H9 (cell line): Measurements from ENCODE around the gene SPEG. TPM values are rescaled to one million over a fixed set of nuclear protein-coding genes. Genes with fewer than 3 reads are reported as not detected.

Experiments
- DNase-seq: peaks from one replicate; pipeline ENCODE4 v3.0.0-alpha.2; 2017
- H2AFZ ChIP-seq: one replicate; pipeline ENCODE4 v1.6.1; 2013; ENCODE audit warnings: mild to moderate bottlenecking, low read length, control low read depth, moderate library complexity
- H2AK5ac ChIP-seq: 2 replicates; pipeline ENCODE4 v1.6.1; 2013; ENCODE audit warnings: low read length, control low read depth, mixed read lengths; ENCODE audit not compliant: insufficient read length
- H2BK120ac ChIP-seq: one replicate; pipeline ENCODE4 v1.6.1; 2013; ENCODE audit warnings: low read depth, mild to moderate bottlenecking, low read length, control low read depth, inconsistent platforms; ENCODE audit not compliant: poor library complexity, severe bottlenecking
- H2BK12ac ChIP-seq: 2 replicates; pipeline ENCODE4 v1.6.1; 2013; ENCODE audit warnings: low read length, control low read depth, mixed read lengths, low read depth; ENCODE audit not compliant: insufficient read length
- H2BK15ac ChIP-seq: 2 replicates; pipeline ENCODE4 v1.6.1; 2013; ENCODE audit warnings: low read depth, low read length, control low read depth
- H2BK20ac ChIP-seq: one replicate; pipeline ENCODE4 v1.6.1; 2013; ENCODE audit warnings: low read depth, mild to moderate bottlenecking, low read length, control low read depth, inconsistent platforms; ENCODE audit not compliant: poor library complexity, severe bottlenecking
- H2BK5ac ChIP-seq: 2 replicates; pipeline ENCODE4 v1.6.1; 2013; ENCODE audit warnings: low read length, control low read depth, mixed read lengths; ENCODE audit not compliant: insufficient read length
- H3K14ac ChIP-seq: 2 replicates; pipeline ENCODE4 v1.6.1; 2013; ENCODE audit warnings: low read length, control low read depth; ENCODE audit not compliant: insufficient read depth
- H3K18ac ChIP-seq: 2 replicates; pipeline ENCODE4 v1.6.1; 2013; ENCODE audit warnings: low read depth, mild to moderate bottlenecking, mixed read lengths, low read length, control low read depth; ENCODE audit not compliant: insufficient read length
- H3K23ac ChIP-seq: 2 replicates; pipeline ENCODE4 v1.6.1; 2013; ENCODE audit warnings: low read length, control low read depth, mixed read lengths, low read depth; ENCODE audit not compliant: insufficient read length
- H3K23me2 ChIP-seq: 2 replicates; pipeline ENCODE4 v1.6.1; 2013; ENCODE audit warnings: low read depth, mild to moderate bottlenecking, mixed read lengths, low read length, control low read depth; ENCODE audit not compliant: insufficient read length, poor library complexity, severe bottlenecking
- H3K27ac ChIP-seq: 2 replicates; pipeline ENCODE4 v1.5.1; 2013; ENCODE audit warnings: low read length, control low read depth, mixed read lengths, low read depth; ENCODE audit not compliant: insufficient read length
- H3K27me3 ChIP-seq: 2 replicates; pipeline ENCODE4 v1.6.1; 2013; ENCODE audit warnings: low read length, control low read depth, inconsistent platforms; ENCODE audit not compliant: insufficient read depth
- H3K4ac ChIP-seq: 2 replicates; pipeline ENCODE4 v1.6.1; 2013; ENCODE audit warnings: low read depth, mild to moderate bottlenecking, control low read depth, inconsistent platforms, low read length, moderate library complexity
- H3K4me1 ChIP-seq: 2 replicates; pipeline ENCODE4 v1.6.1; 2013; ENCODE audit warnings: low read length, control low read depth, inconsistent platforms; ENCODE audit not compliant: insufficient read depth
- H3K4me2 ChIP-seq: 2 replicates; pipeline ENCODE4 v1.6.1; 2013; ENCODE audit warnings: low read length, control low read depth, mixed read lengths; ENCODE audit not compliant: insufficient read length, insufficient read depth
- H3K56ac ChIP-seq: 2 replicates; pipeline ENCODE4 v1.6.1; 2013; ENCODE audit warnings: low read depth, mild to moderate bottlenecking, mixed read lengths, low read length, control low read depth; ENCODE audit not compliant: insufficient read length
- H3K79me1 ChIP-seq: 2 replicates; pipeline ENCODE4 v1.6.1; 2013; ENCODE audit warnings: low read depth, mild to moderate bottlenecking, moderate library complexity, low read length, control low read depth, inconsistent platforms; ENCODE audit not compliant: insufficient read depth, poor library complexity, severe bottlenecking
- H3K79me2 ChIP-seq: 2 replicates; pipeline ENCODE4 v1.6.1; 2013; ENCODE audit warnings: low read length, control low read depth, inconsistent platforms; ENCODE audit not compliant: insufficient read depth
- H3K9ac ChIP-seq: 2 replicates; pipeline ENCODE4 v1.6.1; 2013; ENCODE audit warnings: low read length, control low read depth, mixed read lengths; ENCODE audit not compliant: insufficient read length; ENCODE audit errors: extremely low read depth
- H3K9me3 ChIP-seq: one replicate; pipeline ENCODE4 v1.6.1; 2013; ENCODE audit warnings: low read depth, low read length, inconsistent platforms; ENCODE audit not compliant: control insufficient read depth
- H3T11ph ChIP-seq: one replicate; pipeline ENCODE4 v1.6.1; 2013; ENCODE audit warnings: mild to moderate bottlenecking, low read length, control low read depth, inconsistent platforms
- H4K20me1 ChIP-seq: one replicate; pipeline ENCODE4 v1.6.1; 2013; ENCODE audit not compliant: control insufficient read depth, insufficient read length, insufficient read depth
- H4K5ac ChIP-seq: 2 replicates; pipeline ENCODE4 v1.6.1; 2013; ENCODE audit warnings: low read depth, mild to moderate bottlenecking, mixed read lengths, low read length, control low read depth; ENCODE audit not compliant: insufficient read length
- H4K8ac ChIP-seq: replicated peaks from 2 replicates; pipeline ENCODE4 v1.6.1; 2013; ENCODE audit warnings: low read length, control low read depth, mixed read lengths, low read depth; ENCODE audit not compliant: insufficient read length
- H4K91ac ChIP-seq: 2 replicates; pipeline ENCODE4 v1.6.1; 2013; ENCODE audit warnings: low read depth, mild to moderate bottlenecking, moderate library complexity, mixed read lengths, low read length, control low read depth; ENCODE audit not compliant: insufficient read length
- H3K27ac Mint-ChIP-seq, 3 experiments: 2 replicates in 2 of 3; 3 replicates in 1 of 3; pipeline ENCODE4 v1.8.0; 2020 to 2021; ENCODE audit warnings: mixed read lengths in 3 of 3, mild to moderate bottlenecking in 1 of 3, moderate library complexity in 1 of 3
- H3K27me3 Mint-ChIP-seq: 2 replicates; pipeline ENCODE4 v1.8.0; 2021; ENCODE audit warnings: low read depth, mild to moderate bottlenecking, moderate library complexity, mixed read lengths
- H3K36me3 Mint-ChIP-seq, 3 experiments: 2 replicates in 2 of 3; 3 replicates in 1 of 3; pipeline ENCODE4 v1.8.0; 2020 to 2021; ENCODE audit warnings: low read depth in 3 of 3, mixed read lengths in 3 of 3; ENCODE audit not compliant: insufficient read depth in 1 of 3
- H3K4me1 Mint-ChIP-seq, 2 experiments: 2 replicates each; pipeline ENCODE4 v1.8.0; 2020; ENCODE audit warnings: mixed read lengths in 2 of 2
- H3K4me3 Mint-ChIP-seq, 2 experiments: 2 replicates in 1 of 2; 3 replicates in 1 of 2; pipeline ENCODE4 v1.8.0; 2020 to 2021; ENCODE audit warnings: mild to moderate bottlenecking in 2 of 2, mixed read lengths in 2 of 2, moderate library complexity in 1 of 2
- H3K9me3 Mint-ChIP-seq, 2 experiments: 2 replicates in 1 of 2; 3 replicates in 1 of 2; pipeline ENCODE4 v1.8.0; 2020; ENCODE audit warnings: mild to moderate bottlenecking in 2 of 2, mixed read lengths in 2 of 2, moderate library complexity in 1 of 2
- WGBS: extraction: QIAGEN DNeasy Blood & Tissue Kit; methylation state at CpG from one replicate; pipeline ENCODE4 v1.1.7; 2013; ENCODE audit warnings: missing lambda C conversion rate, low lambda C conversion rate, mixed read lengths; ENCODE audit not compliant: insufficient read length; ENCODE audit errors: extremely low coverage; 5-methylcytosine and 5-hydroxymethylcytosine counted together
- total RNA-seq: library from RNA; stranded (reverse); gene quantifications from 2 replicates; pipeline ENCODE4 v1.2.1, GENCODE V29; 2021
- TF ChIP-seq, protein P1 (sequence below): fragments of 200-600 bp; sonication (generic); conservative IDR thresholded peaks from 3 replicates; pipeline ENCODE4 v1.8.0; 2021; ENCODE audit warnings: antibody characterized with exemption, mild to moderate bottlenecking

The SPEG gene
- total RNA-seq, 1 experiment from 2014 or later: 23.7 TPM

DNA sequence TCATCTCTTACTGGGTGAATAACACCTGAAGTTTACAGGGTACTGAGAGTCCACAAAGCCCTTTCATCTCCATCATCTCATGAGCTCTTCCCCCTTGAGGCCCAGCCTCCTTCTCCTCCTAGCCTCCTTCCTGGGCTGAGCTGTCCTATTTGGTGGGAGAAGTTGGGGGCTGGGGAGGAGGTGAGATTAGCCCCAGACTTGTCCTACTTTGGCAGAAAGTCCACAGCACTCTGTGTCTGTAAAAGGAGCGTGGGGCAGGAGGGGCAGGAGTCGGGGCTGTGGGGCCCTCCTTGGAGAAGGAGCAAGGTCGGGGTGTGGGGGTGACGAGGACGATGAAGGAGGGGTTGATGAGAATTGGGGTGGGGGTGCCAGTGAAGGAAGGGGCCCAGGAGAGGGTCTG, 26.4 kb upstream of the SPEG start:
- H2BK120ac ChIP-seq: no peak overlapping the region
- Mint-ChIP-seq H3K36me3 (no peaks in the 10 kb centered on the region), H3K27ac (no peak overlapping the region; a peak in 1 of 7 replicates), H3K27me3 (peaks cover 6% of the 10 kb centered on the region), H3K4me1 (peaks cover 10 to 21% of the 10 kb centered on the region in 2 experiments), H3K4me3 (no peak overlapping the region), H3K9me3 (peaks cover 6 to 8% of the 10 kb centered on the region in 2 experiments)
- H3K56ac ChIP-seq: no peak overlapping the region
- H3K9me3 ChIP-seq: no peaks in the 10 kb centered on the region
- H2AFZ ChIP-seq: no peak overlapping the region
- H3K9ac ChIP-seq: no peak overlapping the region
- no peak for DNase-seq
- WGBS: no CpG with 5 or more reads among the region's 5 CpGs
- H2BK20ac ChIP-seq: no peak overlapping the region
- no peaks in the 10 kb centered on the region for H3K79me2 ChIP-seq
- H3K18ac ChIP-seq: no peak overlapping the region
- H3K4ac ChIP-seq: no peak overlapping the region
- H3K4me1 ChIP-seq: no peaks in the 10 kb centered on the region
- H2AK5ac ChIP-seq: no peak overlapping the region
- H3K27ac ChIP-seq: no peak overlapping the region
- H3K27me3 ChIP-seq: no peaks in the 10 kb centered on the region
- no peaks in the 10 kb centered on the region for H3K79me1 ChIP-seq
- H3K4me2 ChIP-seq: no peak overlapping the region
- H3K23me2 ChIP-seq: no peaks in the 10 kb centered on the region
- no peak overlapping the region for H2BK15ac ChIP-seq
- no peak overlapping the region for H4K8ac ChIP-seq
- no peak overlapping the region for H4K5ac ChIP-seq
- TF ChIP-seq, protein P1, sequence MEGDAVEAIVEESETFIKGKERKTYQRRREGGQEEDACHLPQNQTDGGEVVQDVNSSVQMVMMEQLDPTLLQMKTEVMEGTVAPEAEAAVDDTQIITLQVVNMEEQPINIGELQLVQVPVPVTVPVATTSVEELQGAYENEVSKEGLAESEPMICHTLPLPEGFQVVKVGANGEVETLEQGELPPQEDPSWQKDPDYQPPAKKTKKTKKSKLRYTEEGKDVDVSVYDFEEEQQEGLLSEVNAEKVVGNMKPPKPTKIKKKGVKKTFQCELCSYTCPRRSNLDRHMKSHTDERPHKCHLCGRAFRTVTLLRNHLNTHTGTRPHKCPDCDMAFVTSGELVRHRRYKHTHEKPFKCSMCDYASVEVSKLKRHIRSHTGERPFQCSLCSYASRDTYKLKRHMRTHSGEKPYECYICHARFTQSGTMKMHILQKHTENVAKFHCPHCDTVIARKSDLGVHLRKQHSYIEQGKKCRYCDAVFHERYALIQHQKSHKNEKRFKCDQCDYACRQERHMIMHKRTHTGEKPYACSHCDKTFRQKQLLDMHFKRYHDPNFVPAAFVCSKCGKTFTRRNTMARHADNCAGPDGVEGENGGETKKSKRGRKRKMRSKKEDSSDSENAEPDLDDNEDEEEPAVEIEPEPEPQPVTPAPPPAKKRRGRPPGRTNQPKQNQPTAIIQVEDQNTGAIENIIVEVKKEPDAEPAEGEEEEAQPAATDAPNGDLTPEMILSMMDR: no peak
- no peaks in the 10 kb centered on the region for H4K20me1 ChIP-seq
- H3T11ph ChIP-seq: no peak overlapping the region
- H3K23ac ChIP-seq: no peak overlapping the region
- no peak overlapping the region for H3K14ac ChIP-seq
- no peak overlapping the region for H4K91ac ChIP-seq
- no peak overlapping the region for H2BK5ac ChIP-seq
- H2BK12ac ChIP-seq: no peak overlapping the region
